Effector CD4-positive, alpha-beta T cell (primary cell): ENCODE measurements around the gene GNPDA1.
A peak's percentile ranks its signal among the peaks of the same experiment; 100 is the strongest.

Experiments
- DNase-seq: peaks from one replicate; pipeline ENCODE4 v3.0.0-alpha.2; 2020

GNPDA1 gene

GRCh38 chr5:141989720-141990119, 23.1 kb downstream of the GNPDA1 start:
- no peak for DNase-seq

- DNase-seq, result no peak
These were observed 26.8 kb downstream of the GNPDA1 start for GRCh38 chr5:141986072-141986471.

- no peak for DNase-seq
These were observed 30.2 kb downstream of the GNPDA1 start for GRCh38 chr5:141982626-141983025.

GRCh38 chr5:141978389-141978788, 34.4 kb downstream of the GNPDA1 start:
- DNase-seq, result no peak

- DNase-seq, result no peak
These were observed 36.7 kb downstream of the GNPDA1 start for GRCh38 chr5:141976176-141976575.

- no peak for DNase-seq
These were observed 38.8 kb downstream of the GNPDA1 start for GRCh38 chr5:141973871-141974595.

- no peak for DNase-seq
These were observed 42.8 kb downstream of the GNPDA1 start for GRCh38 chr5:141969783-141970771.

- DNase-seq, result peak; percentile 90
These were observed 43.8 kb downstream of the GNPDA1 start, which contains the start of gene RNF14 for GRCh38 chr5:141968914-141969608. Gene RNF14 (plus strand): TSS chr5:141969105. CDS start chr5:141973589, 4,484 bp downstream.

- no peak for DNase-seq
These were observed 45.9 kb downstream of the GNPDA1 start for GRCh38 chr5:141966963-141967333.

GRCh38 chr5:141966275-141966962, 46.4 kb downstream of the GNPDA1 start:
- no peak for DNase-seq

- no peak for DNase-seq
These were observed 47.8 kb downstream of the GNPDA1 start for GRCh38 chr5:141965071-141965470.

GRCh38 chr5:141963701-141964100, 49.1 kb downstream of the GNPDA1 start:
- DNase-seq, result no peak

- no peak for DNase-seq
These were observed 51.4 kb downstream of the GNPDA1 start for GRCh38 chr5:141961466-141961865.

GRCh38 chr5:141960449-141961323, 52.1 kb downstream of the GNPDA1 start:
- peak; percentile 88 for DNase-seq

- no peak for DNase-seq
These were observed 52.8 kb downstream of the GNPDA1 start for GRCh38 chr5:141960018-141960417.

- no peak for DNase-seq
These were observed 54.2 kb downstream of the GNPDA1 start for GRCh38 chr5:141958546-141959172.

GRCh38 chr5:141958113-141958512, 54.7 kb downstream of the GNPDA1 start, which contains the start of gene PCDH12:
Gene PCDH12 (minus strand): TSS chr5:141958202. CDS start chr5:141957851, 351 bp downstream.
- no peak for DNase-seq

- no peak for DNase-seq
These were observed 55.3 kb downstream of the GNPDA1 start for GRCh38 chr5:141957367-141957996.

GRCh38 chr5:141954194-141954593, 58.6 kb downstream of the GNPDA1 start:
- no peak for DNase-seq

GRCh38 chr5:141952020-141952419, 60.8 kb downstream of the GNPDA1 start:
- DNase-seq, result no peak
